ENCODE results near the gene CEP170B. TPM values are rescaled to one million over a fixed set of nuclear protein-coding genes. Genes with fewer than 3 reads are reported as not detected.

The CEP170B gene
- total and polyA plus RNA-seq, 2 of the 13 experiments (the other 11 are each of a cell fraction or from before 2014, with no cell fraction given): 4.3 to 8.8 TPM

- TF ChIP-seq SNAPC5 (CRISPR knock-in tag; IDR thresholded peaks at IDR 0.05; ENCODE audit: borderline replicate concordance) (no peak), BHLHE40 (IDR thresholded peaks at IDR 0.05; ENCODE audit: low read length) (no peak), ZNF569 (CRISPR knock-in tag; IDR thresholded peaks at IDR 0.05; ENCODE audit: borderline replicate concordance) (no peak), U2AF2 (IDR thresholded peaks at IDR 0.05; ENCODE audit: low read depth, low read length) (no peak), ARID3A (IDR thresholded peaks at IDR 0.05; ENCODE audit: low read depth, low read length) (no peak), E2F1 (CRISPR knock-in tag; IDR thresholded peaks at IDR 0.05) (no peak), FOSL1 (CRISPR knock-in tag; IDR thresholded peaks at IDR 0.05; ENCODE audit: borderline replicate concordance) (no peak), HHEX (CRISPR knock-in tag; IDR thresholded peaks at IDR 0.05) (no peak), ZBTB2 (CRISPR knock-in tag; IDR thresholded peaks at IDR 0.05; ENCODE audit: low read depth) (0 out of 2 replicates have a peak, but pooled peaks have one; percentile 18), CENPBD1 (CRISPR knock-in tag; IDR thresholded peaks at IDR 0.05; ENCODE audit: borderline replicate concordance, low read depth) (no peak), GMEB2 (CRISPR knock-in tag; IDR thresholded peaks at IDR 0.05; ENCODE audit: low read depth) (no peak), FOXC1 (CRISPR knock-in tag; IDR thresholded peaks at IDR 0.05; ENCODE audit: borderline replicate concordance) (no peak), ZNF256 (CRISPR knock-in tag; conservative IDR thresholded peaks at IDR 0.05) (no peak), ZSCAN20 (CRISPR knock-in tag; IDR thresholded peaks at IDR 0.05; ENCODE audit: borderline replicate concordance) (no peak), ZNF280D (CRISPR knock-in tag; IDR thresholded peaks at IDR 0.05) (no peak)
These were observed 38.7 kb upstream of the CEP170B start (continued) for GRCh38 chr14:104826189-104826860.
